ENCODE measurements around the gene NACC2. TPM values are rescaled to one million over a fixed set of nuclear protein-coding genes. Genes with fewer than 3 reads are reported as not detected.

Gene NACC2
- total and polyA plus RNA-seq, 2 donors (not counting 3 experiments of a cell fraction or from before 2014, with no cell fraction given), result 15.8 to 27.1 TPM

DNA sequence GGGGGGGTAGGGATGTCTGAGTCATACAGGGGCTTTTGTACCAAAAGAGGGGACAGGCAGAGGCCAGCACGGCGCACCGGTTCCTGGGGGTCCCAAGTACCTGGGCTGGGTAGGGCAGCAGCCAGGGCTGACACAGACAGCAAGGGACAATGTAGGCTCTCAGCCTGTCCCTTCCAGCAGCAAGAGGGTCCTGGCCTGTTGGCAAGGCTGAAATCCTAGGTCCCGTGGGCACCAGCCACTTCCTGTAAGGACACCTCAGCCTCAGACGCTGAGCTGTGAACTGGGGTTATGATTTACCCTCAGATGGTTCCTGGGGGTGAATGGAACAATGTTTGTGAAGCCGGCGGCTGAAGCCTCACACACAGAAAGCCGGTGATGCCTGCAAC is 41.3 kb downstream of the NACC2 start:
- intact Hi-C loops (cut with micrococcal nuclease), result loop anchor here (2.0 to 5.0 kb wide), 3 partner anchors 41 to 145 kb away; partner anchors contain the start of gene NACC2
- Histone ChIP-seq H3K4me2 (ENCODE audit: insufficient read depth, low read length) (no peak overlapping the region), H3K4me1 (ENCODE audit: control insufficient read depth, extremely low read depth, insufficient read depth, low read length) (peaks cover 26% of the 10 kb centered on the region), H4K20me1 (replicated peaks; ENCODE audit: control insufficient read depth, extremely low read depth, insufficient read depth, low read length) (no peaks in the 10 kb centered on the region), H3K9ac (replicated peaks; ENCODE audit: extremely low read depth, insufficient read depth, low read length) (no peak overlapping the region), H3K9me1 (replicated peaks; ENCODE audit: control insufficient read depth, extremely low read depth, insufficient read depth, low read length) (no peaks in the 10 kb centered on the region), H3K9me3 (replicated peaks; ENCODE audit: control insufficient read depth, insufficient read depth, low read length) (no peaks in the 10 kb centered on the region), H3K4me3 (replicated peaks in 1 of 3; ENCODE audit: insufficient read depth in 1 of 3, low read depth in 1 of 3, low read length in 3 of 3) (no peak overlapping the region), H3K27me3 (ENCODE audit: control insufficient read depth in 2 of 2, insufficient read depth in 2 of 2, low read length in 2 of 2) (no peaks in the 10 kb centered on the region), H3K27ac (ENCODE audit: insufficient read depth, low read depth, low read length) (no peak overlapping the region), H2AFZ (ENCODE audit: low read depth, low read length) (no peak overlapping the region), H3K79me2 (ENCODE audit: control insufficient read depth, insufficient read depth, low read length) (peaks cover 47% of the 10 kb centered on the region), H3K36me3 (ENCODE audit: control insufficient read depth in 2 of 2, extremely low read depth in 1 of 2, insufficient read depth in 2 of 2, low read length in 2 of 2) (peaks cover 3 to 4% of the 10 kb centered on the region in 2 experiments)
- dilution Hi-C loops (cut with MboI; ENCODE audit: extremely low pct_ligation_motif_present, low sequenced_read_pairs), result no loop called here
- TF ChIP-seq, protein P1, sequence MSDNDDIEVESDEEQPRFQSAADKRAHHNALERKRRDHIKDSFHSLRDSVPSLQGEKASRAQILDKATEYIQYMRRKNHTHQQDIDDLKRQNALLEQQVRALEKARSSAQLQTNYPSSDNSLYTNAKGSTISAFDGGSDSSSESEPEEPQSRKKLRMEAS (IDR thresholded peaks at IDR 0.05; ENCODE audit: insufficient read depth, insufficient read length), result no peak
- TF ChIP-seq POLR2A (IDR thresholded peaks at IDR 0.05; ENCODE audit: low read depth, low read length), result no peak
- no peak for TF ChIP-seq EZH2 (IDR thresholded peaks at IDR 0.05; ENCODE audit: borderline replicate concordance, low read depth, low read length, severe bottlenecking)
- TF ChIP-seq JUN (IDR thresholded peaks at IDR 0.05; ENCODE audit: borderline replicate concordance, insufficient read depth, insufficient read length, low read depth), result no peak
- no peak for TF ChIP-seq MYC (IDR thresholded peaks at IDR 0.05; ENCODE audit: low read depth, low read length)
- FAIRE-seq, result no peak
- ChIA-PET CTCF (interaction anchor here (0.7 to 4.5 kb wide), 6 partner anchors 36 to 85 kb away, joined by 3 to 31 read pairs (median 4); no protein-coding TSS in a partner anchor), POLR2A (no interaction called here)
- DNase-seq (ENCODE audit: low read depth, low spot score), result no peak
- no TSS peak for BruUV-seq (replicated peaks)

DNA sequence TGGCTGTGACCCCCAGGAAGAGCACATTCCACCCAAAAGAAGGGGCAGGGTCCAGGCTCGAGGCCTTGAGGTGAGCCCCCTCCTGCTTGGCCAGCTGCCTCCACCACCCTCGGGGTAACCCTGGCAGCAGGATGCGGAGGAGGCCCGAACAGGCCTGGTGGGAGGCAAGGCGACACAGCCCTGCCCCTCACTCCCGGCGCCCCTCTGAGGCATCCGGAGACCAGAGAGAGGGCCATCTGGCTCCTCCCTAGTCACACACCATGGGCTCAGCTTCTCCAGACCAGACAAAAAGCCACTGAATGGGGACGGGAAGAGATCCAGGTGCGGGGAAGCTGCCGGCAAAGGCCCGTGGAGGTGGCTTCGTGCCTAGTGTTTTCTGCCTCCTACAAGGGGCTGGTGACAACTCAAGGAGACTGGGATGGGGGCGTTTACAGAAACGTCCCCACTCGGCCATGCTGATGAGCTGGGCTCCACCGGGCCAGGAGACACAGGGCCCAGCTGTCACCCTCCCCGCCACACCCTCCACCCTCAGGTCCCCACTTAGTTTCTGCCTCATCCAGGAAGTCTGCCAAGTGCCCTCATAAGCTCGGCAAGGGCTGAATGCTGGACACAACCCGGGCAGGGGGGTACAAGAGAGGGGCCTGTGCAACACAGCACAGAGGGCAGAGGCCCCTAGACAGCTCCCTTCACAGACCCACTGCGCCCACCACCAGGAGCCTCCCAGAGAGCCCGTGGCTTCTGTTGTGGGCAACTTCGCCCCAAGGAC is 41.9 kb downstream of the NACC2 start:
- TF ChIP-seq EZH2 (IDR thresholded peaks at IDR 0.05; ENCODE audit: borderline replicate concordance, low read depth, low read length, severe bottlenecking), result no peak
- TF ChIP-seq JUN (IDR thresholded peaks at IDR 0.05; ENCODE audit: borderline replicate concordance, insufficient read depth, insufficient read length, low read depth), result no peak
- no peak for TF ChIP-seq POLR2AphosphoS5 (IDR thresholded peaks at IDR 0.05; ENCODE audit: insufficient read depth, low read depth, low read length)
- dilution Hi-C loops (cut with MboI; ENCODE audit: extremely low pct_ligation_motif_present, low sequenced_read_pairs), result no loop called here
- POLR2A ChIA-PET, result no interaction called here
- Histone ChIP-seq H3K4me3 (replicated peaks in 1 of 3; ENCODE audit: insufficient read depth in 1 of 3, low read depth in 1 of 3, low read length in 3 of 3) (peak overlapping the region in 1 of 3 experiments; percentile 1), H3K9ac (replicated peaks; ENCODE audit: extremely low read depth, insufficient read depth, low read length) (peak overlapping the region; percentile 34), H4K20me1 (replicated peaks; ENCODE audit: control insufficient read depth, extremely low read depth, insufficient read depth, low read length) (no peaks in the 10 kb centered on the region), H3K36me3 (ENCODE audit: control insufficient read depth in 2 of 2, extremely low read depth in 1 of 2, insufficient read depth in 2 of 2, low read length in 2 of 2) (peaks cover 3 to 4% of the 10 kb centered on the region in 2 experiments), H3K4me1 (ENCODE audit: control insufficient read depth, extremely low read depth, insufficient read depth, low read length) (peaks cover 31% of the 10 kb centered on the region), H3K9me1 (replicated peaks; ENCODE audit: control insufficient read depth, extremely low read depth, insufficient read depth, low read length) (no peaks in the 10 kb centered on the region), H2AFZ (ENCODE audit: low read depth, low read length) (no peak overlapping the region), H3K9me3 (replicated peaks; ENCODE audit: control insufficient read depth, insufficient read depth, low read length) (no peaks in the 10 kb centered on the region), H3K27ac (ENCODE audit: insufficient read depth, low read depth, low read length) (peak overlapping the region; percentile 66), H3K27me3 (ENCODE audit: control insufficient read depth in 2 of 2, insufficient read depth in 2 of 2, low read length in 2 of 2) (no peaks in the 10 kb centered on the region), H3K79me2 (ENCODE audit: control insufficient read depth, insufficient read depth, low read length) (peaks cover 43% of the 10 kb centered on the region), H3K4me2 (ENCODE audit: insufficient read depth, low read length) (peak overlapping the region; percentile 46)
- no TSS peak for BruUV-seq (replicated peaks)
- DNase-seq (ENCODE audit: low read depth, low spot score) (peak; percentile 11), FAIRE-seq (no peak)
- intact Hi-C loops (cut with micrococcal nuclease), result loop anchor here (1.0 to 5.0 kb wide), 6 partner anchors 42 to 144 kb away; partner anchors contain the start of genes NACC2 and TMEM250
- CTCF ChIA-PET, result interaction anchor here (0.7 to 4.5 kb wide), 5 partner anchors 36 to 85 kb away, joined by 3 to 31 read pairs (median 4); no protein-coding TSS in a partner anchor
